ENCODE measurements around the gene TMEM50A. TPM values are rescaled to one million over a fixed set of nuclear protein-coding genes. Genes with fewer than 3 reads are reported as not detected.
A peak's percentile ranks its signal among the peaks of the same experiment; 100 is the strongest.
"Not testable (repeated sequence)": the region's sequence is repeated elsewhere in the genome, so short reads cannot be mapped to it uniquely, and the experiment has no call there.

The TMEM50A gene
- total RNA-seq, 1 donor from 2014 or later = 72.0 TPM

DNA sequence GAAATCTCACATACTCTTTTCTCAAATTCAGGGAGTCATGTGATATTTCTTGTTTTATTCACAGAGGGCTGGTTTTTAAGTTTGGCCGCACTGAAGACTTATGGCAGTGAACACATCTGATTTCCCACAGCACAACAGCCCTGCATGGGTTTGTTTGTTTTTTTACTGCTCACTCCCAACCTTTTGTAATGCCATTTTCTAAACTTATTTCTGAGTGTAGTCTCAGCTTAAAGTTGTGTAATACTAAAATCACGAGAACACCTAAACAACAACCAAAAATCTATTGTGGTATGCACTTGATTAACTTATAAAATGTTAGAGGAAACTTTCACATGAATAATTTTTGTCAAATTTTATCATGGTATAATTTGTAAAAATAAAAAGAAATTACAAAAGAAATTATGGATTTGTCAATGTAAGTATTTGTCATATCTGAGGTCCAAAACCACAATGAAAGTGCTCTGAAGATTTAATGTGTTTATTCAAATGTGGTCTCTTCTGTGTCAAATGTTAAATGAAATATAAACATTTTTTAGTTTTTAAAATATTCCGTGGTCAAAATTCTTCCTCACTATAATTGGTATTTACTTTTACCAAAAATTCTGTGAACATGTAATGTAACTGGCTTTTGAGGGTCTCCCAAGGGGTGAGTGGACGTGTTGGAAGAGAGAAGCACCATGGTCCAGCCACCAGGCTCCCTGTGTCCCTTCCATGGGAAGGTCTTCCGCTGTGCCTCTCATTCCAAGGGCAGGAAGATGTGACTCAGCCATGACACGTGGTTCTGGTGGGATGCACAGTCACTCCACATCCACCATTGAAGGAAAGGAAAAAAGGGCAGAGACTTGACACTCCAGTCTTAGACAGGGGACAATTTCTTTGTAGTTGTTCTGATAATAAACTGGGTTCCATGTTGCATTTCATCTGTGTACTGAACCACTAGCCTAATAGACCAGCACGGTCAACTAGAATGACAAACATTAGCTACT lies 22.8 kb downstream of the TMEM50A start:
- peak overlapping the region; percentile 70 for H3K27ac ChIP-seq (replicated peaks)

DNA sequence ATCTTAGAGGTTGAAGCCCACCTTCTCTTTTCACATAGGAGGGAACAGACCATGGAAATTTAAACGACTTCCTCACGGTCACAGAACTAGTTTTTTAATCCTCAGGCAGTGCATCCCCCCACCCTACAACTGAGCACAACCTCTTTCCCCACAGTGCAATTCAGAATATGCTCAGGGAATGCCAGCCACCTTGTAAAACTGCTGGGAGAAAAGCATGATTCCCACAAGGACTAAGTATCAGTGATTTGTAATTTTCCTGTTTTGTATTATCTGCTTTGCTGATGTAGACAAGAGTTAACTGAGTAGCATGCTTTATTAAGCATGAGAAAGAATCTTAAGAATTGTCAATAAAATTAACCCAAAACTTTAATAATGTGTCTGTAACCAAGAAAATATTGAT lies 23.8 kb downstream of the TMEM50A start:
- Histone ChIP-seq H3K4me1 (peaks cover 20% of the 10 kb centered on the region), H3K9me3 (replicated peaks) (no peaks in the 10 kb centered on the region), H3K27me3 (ENCODE audit: low read depth) (no peaks in the 10 kb centered on the region), H3K27ac (replicated peaks) (peak overlapping the region; percentile 70), H3K4me3 (no peak overlapping the region), H3K36me3 (peaks cover 39% of the 10 kb centered on the region)
- TF ChIP-seq, protein P1, sequence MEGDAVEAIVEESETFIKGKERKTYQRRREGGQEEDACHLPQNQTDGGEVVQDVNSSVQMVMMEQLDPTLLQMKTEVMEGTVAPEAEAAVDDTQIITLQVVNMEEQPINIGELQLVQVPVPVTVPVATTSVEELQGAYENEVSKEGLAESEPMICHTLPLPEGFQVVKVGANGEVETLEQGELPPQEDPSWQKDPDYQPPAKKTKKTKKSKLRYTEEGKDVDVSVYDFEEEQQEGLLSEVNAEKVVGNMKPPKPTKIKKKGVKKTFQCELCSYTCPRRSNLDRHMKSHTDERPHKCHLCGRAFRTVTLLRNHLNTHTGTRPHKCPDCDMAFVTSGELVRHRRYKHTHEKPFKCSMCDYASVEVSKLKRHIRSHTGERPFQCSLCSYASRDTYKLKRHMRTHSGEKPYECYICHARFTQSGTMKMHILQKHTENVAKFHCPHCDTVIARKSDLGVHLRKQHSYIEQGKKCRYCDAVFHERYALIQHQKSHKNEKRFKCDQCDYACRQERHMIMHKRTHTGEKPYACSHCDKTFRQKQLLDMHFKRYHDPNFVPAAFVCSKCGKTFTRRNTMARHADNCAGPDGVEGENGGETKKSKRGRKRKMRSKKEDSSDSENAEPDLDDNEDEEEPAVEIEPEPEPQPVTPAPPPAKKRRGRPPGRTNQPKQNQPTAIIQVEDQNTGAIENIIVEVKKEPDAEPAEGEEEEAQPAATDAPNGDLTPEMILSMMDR (IDR thresholded peaks at IDR 0.05; ENCODE audit: borderline replicate concordance) = no peak
- no peak for DNase-seq
- intact Hi-C loops (cut with micrococcal nuclease) = no loop called here

More for the DNA sequence above, 22.8 kb downstream of the TMEM50A start:
- Histone ChIP-seq H3K4me3 (no peak overlapping the region), H3K27me3 (ENCODE audit: low read depth) (no peaks in the 10 kb centered on the region), H3K9me3 (replicated peaks) (no peaks in the 10 kb centered on the region), H3K4me1 (peaks cover 29% of the 10 kb centered on the region), H3K36me3 (peaks cover 49% of the 10 kb centered on the region)
- TF ChIP-seq, protein P1 (IDR thresholded peaks at IDR 0.05; ENCODE audit: borderline replicate concordance) = no peak
- intact Hi-C loops (cut with micrococcal nuclease) = no loop called here
- DNase-seq = no peak

GRCh38 chr1:25362634-25363559 lies 24.8 kb downstream of the TMEM50A start:
- H3K27ac ChIP-seq (replicated peaks); DNase-seq; intact Hi-C loops (cut with micrococcal nuclease); H3K27me3 ChIP-seq (ENCODE audit: low read depth); H3K9me3 ChIP-seq (replicated peaks); H3K4me3 ChIP-seq: not testable (repeated sequence)
- Histone ChIP-seq H3K36me3 (peaks cover 31% of the 10 kb centered on the region), H3K4me1 (peaks cover 20% of the 10 kb centered on the region)

DNA sequence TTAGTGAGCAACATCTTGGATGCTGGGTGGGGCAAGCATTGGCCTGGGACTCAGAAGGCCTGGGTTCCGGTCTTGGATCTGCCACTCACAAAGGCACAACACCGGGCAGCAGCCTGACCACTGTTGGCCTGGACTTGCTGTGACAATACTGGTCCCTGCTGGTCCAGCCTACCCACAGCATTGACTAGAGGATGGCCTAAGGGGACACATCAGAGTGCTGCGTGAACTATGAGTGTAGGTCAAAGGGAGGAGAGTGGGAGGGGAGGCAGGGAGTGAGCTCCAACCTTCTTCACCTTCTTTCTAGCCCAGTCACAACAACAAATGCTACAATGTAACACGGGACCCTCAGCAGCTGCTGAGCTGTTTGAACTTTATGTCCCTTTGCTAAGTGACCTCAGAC lies 31.1 kb downstream of the TMEM50A start:
- Histone ChIP-seq H3K27ac (replicated peaks) (no peak overlapping the region), H3K4me3 (no peak overlapping the region), H3K27me3 (ENCODE audit: low read depth) (no peaks in the 10 kb centered on the region), H3K36me3 (no peaks in the 10 kb centered on the region), H3K4me1 (no peaks in the 10 kb centered on the region), H3K9me3 (replicated peaks) (no peaks in the 10 kb centered on the region)
- TF ChIP-seq, protein P1 (IDR thresholded peaks at IDR 0.05; ENCODE audit: borderline replicate concordance) = no peak
- DNase-seq = no peak
- intact Hi-C loops (cut with micrococcal nuclease) = no loop called here

DNA sequence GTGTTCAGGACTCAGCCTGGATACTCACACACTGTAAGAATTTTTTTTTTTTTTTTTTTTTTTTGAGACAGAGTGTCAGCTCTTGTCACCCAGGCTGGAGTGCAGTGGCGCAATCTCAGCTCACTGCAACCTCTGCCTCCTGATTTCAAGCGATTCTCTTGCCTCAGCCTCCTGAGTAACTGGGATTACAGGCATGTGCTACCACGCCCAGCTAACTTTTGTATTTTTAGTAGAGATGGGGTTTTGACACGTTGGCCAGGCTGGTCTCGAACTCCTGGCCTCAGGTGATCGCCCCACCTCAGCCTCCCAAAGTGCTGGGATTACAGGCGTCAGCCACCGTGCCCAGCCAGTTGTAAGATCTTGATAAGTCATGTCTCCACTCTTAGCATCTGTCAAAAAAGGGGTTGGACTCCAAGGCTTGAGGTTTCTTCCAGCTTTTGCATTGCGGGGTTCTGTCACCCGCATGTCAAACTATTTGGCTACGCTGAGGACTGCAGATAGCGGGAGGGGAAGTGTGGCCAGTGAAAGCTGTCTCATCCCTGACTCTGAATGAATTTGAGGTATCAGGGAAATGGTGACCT lies 31.6 kb downstream of the TMEM50A start:
- DNase-seq; H3K4me3 ChIP-seq; H3K27ac ChIP-seq (replicated peaks); H3K27me3 ChIP-seq (ENCODE audit: low read depth); H3K36me3 ChIP-seq; H3K4me1 ChIP-seq; intact Hi-C loops (cut with micrococcal nuclease); H3K9me3 ChIP-seq (replicated peaks): not testable (repeated sequence)

DNA sequence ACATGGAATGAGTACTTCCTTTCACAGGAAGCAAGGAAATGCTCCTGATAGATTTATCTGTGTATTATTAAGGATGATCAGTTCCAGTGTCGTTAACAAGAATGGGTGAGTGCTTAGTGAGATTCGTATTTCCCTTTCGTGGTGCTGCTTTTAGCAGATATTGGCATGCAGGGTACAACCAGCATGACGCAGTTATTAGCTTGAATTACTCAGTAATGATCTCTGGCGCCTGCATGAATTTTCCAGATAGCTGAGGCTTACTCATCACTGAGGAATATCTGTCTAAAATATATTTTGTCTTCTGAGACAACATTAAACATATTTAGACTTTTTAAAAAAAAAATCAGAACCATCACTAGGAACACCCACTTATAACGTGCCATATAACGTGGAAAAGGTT lies 33.6 kb downstream of the TMEM50A start:
- H3K9me3 ChIP-seq (replicated peaks); H3K27me3 ChIP-seq (ENCODE audit: low read depth); H3K4me3 ChIP-seq; H3K36me3 ChIP-seq; H3K4me1 ChIP-seq; H3K27ac ChIP-seq (replicated peaks); DNase-seq; intact Hi-C loops (cut with micrococcal nuclease): not testable (repeated sequence)

DNA sequence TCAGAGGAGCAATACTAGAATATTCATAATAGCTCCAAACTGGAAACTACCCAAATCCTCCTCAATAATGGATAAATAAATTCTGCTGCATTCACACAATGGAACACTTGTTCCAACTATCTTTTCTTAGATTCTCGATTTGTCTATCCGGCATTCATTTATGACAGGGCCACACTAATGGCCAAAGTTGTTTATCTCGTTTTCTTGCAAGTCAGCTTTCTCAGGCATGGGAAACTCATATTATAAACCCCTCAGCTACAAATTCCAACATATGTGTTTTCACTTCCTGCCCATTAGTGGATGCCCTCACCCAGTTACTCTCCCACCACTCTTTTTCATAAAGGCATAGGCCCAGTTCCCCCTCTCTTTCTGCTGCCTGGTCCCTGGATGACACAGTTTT lies 40.2 kb downstream of the TMEM50A start:
- H3K9me3 ChIP-seq (replicated peaks); intact Hi-C loops (cut with micrococcal nuclease); H3K4me3 ChIP-seq; H3K27ac ChIP-seq (replicated peaks); H3K27me3 ChIP-seq (ENCODE audit: low read depth); H3K4me1 ChIP-seq; DNase-seq; H3K36me3 ChIP-seq: not testable (repeated sequence)

DNA sequence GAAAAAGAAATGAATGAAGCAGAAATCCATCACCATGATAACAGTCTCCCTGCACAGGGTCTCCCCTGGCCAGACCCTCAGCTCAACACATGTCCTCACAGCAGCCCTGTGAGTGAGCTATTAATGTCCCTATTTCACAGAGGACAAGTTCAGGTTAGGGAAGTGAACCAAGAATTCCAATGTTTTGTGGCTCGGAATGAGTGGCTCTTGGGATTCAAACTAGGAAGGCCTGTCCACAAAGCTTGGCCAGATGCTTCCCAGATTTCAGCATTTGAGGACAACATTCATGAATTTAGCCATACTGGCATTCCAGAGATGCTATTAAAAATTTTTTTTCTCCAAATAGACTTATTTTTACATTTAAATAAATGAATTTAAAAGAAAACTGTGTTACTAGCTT lies 44.4 kb downstream of the TMEM50A start:
- H3K4me1 ChIP-seq; intact Hi-C loops (cut with micrococcal nuclease); H3K27me3 ChIP-seq (ENCODE audit: low read depth): not testable (repeated sequence)

GRCh38 chr1:25383090-25383489 lies 45.0 kb downstream of the TMEM50A start:
- H3K36me3 ChIP-seq; H3K9me3 ChIP-seq (replicated peaks); intact Hi-C loops (cut with micrococcal nuclease); DNase-seq; H3K27me3 ChIP-seq (ENCODE audit: low read depth); H3K4me1 ChIP-seq; H3K4me3 ChIP-seq; H3K27ac ChIP-seq (replicated peaks): not testable (repeated sequence)

More for the DNA sequence above, 44.4 kb downstream of the TMEM50A start:
- not testable (repeated sequence) for H3K27ac ChIP-seq (replicated peaks); H3K36me3 ChIP-seq; H3K4me3 ChIP-seq; H3K9me3 ChIP-seq (replicated peaks); DNase-seq

GRCh38 chr1:25383875-25384274 lies 45.7 kb downstream of the TMEM50A start:
- intact Hi-C loops (cut with micrococcal nuclease); H3K36me3 ChIP-seq; H3K9me3 ChIP-seq (replicated peaks); H3K4me3 ChIP-seq; H3K27ac ChIP-seq (replicated peaks); H3K27me3 ChIP-seq (ENCODE audit: low read depth); DNase-seq; H3K4me1 ChIP-seq: not testable (repeated sequence)
